ENCODE data around the gene DHRS13.
A peak's percentile ranks its signal among the peaks of the same experiment; 100 is the strongest.

The DHRS13 gene

GRCh38 chr17:28902819-28903545 lies at the start of gene DHRS13:
DHRS13 (minus strand) TSS chr17:28903079; CDS start chr17:28902944, 135 bp downstream.
- peak; percentile 95 for DNase-seq

GRCh38 chr17:28951991-28952975 lies 49.4 kb upstream of the DHRS13 start:
- peak; percentile 99 for DNase-seq

GRCh38 chr17:28951428-28951990 lies 48.6 kb upstream of the DHRS13 start, which contains the start of gene PHF12:
PHF12 (minus strand) TSS chr17:28951518; CDS start chr17:28950960, 558 bp downstream.
- DNase-seq: peak; percentile 100

- DNase-seq: no peak
Measured at GRCh38 chr17:28950752-28951427, 48.0 kb upstream of the DHRS13 start.

- peak; percentile 68 for DNase-seq
Measured at GRCh38 chr17:28950017-28950751, 47.3 kb upstream of the DHRS13 start.

GRCh38 chr17:28949185-28950016 lies 46.5 kb upstream of the DHRS13 start:
- peak; percentile 59 for DNase-seq

GRCh38 chr17:28948873-28949184 lies 46.0 kb upstream of the DHRS13 start:
- no peak for DNase-seq

GRCh38 chr17:28948342-28948741 lies 45.5 kb upstream of the DHRS13 start:
- DNase-seq: no peak

GRCh38 chr17:28947639-28948038 lies 44.8 kb upstream of the DHRS13 start:
- DNase-seq: peak; percentile 31

- DNase-seq: no peak
Measured at GRCh38 chr17:28946239-28946638, 43.4 kb upstream of the DHRS13 start.

GRCh38 chr17:28944862-28945741 lies 42.2 kb upstream of the DHRS13 start:
- no peak for DNase-seq

- DNase-seq: no peak
Measured at GRCh38 chr17:28944343-28944742, 41.5 kb upstream of the DHRS13 start.

GRCh38 chr17:28942925-28943324 lies 40.0 kb upstream of the DHRS13 start:
- no peak for DNase-seq

- DNase-seq: no peak
Measured at GRCh38 chr17:28941251-28941650, 38.4 kb upstream of the DHRS13 start.

- no peak for DNase-seq
Measured at GRCh38 chr17:28940675-28941074, 37.8 kb upstream of the DHRS13 start.

- no peak for DNase-seq
Measured at GRCh38 chr17:28940142-28940541, 37.3 kb upstream of the DHRS13 start.

GRCh38 chr17:28938552-28938951 lies 35.7 kb upstream of the DHRS13 start:
- no peak for DNase-seq

GRCh38 chr17:28937044-28937729 lies 34.3 kb upstream of the DHRS13 start:
- no peak for DNase-seq

- no peak for DNase-seq
Measured at GRCh38 chr17:28935744-28936460, 33.0 kb upstream of the DHRS13 start.

All from CD4-positive, alpha-beta T cell treated with Interleukin-21 for 1 hour (primary cell).